Chondrocyte (in vitro differentiated cells): Measurements from ENCODE around the gene SLC44A1. TPM values are rescaled to one million over a fixed set of nuclear protein-coding genes. Genes with fewer than 3 reads are reported as not detected.

Experiments used
- DNase-seq: peaks from one replicate; pipeline ENCODE4 v3.0.0; 2021; ENCODE audit warnings: mixed read lengths, low spot score
- H3K27ac Mint-ChIP-seq: one replicate; pipeline ENCODE4 v1.8.0; 2021; ENCODE audit warnings: mild to moderate bottlenecking, moderate library complexity, mixed read lengths; ENCODE audit not compliant: unreplicated experiment
- H3K27me3 Mint-ChIP-seq: 2 replicates; pipeline ENCODE4 v1.8.0; 2021; ENCODE audit warnings: low read depth, mixed read lengths
- H3K36me3 Mint-ChIP-seq: 2 replicates; pipeline ENCODE4 v1.8.0; 2021; ENCODE audit warnings: low read depth, mixed read lengths
- H3K4me1 Mint-ChIP-seq: 2 replicates; pipeline ENCODE4 v1.8.0; 2021; ENCODE audit warnings: low read depth, mild to moderate bottlenecking, mixed read lengths
- H3K4me3 Mint-ChIP-seq: one replicate; pipeline ENCODE4 v1.8.0; 2021; ENCODE audit warnings: mild to moderate bottlenecking, moderate library complexity, mixed read lengths; ENCODE audit not compliant: unreplicated experiment
- H3K9me3 Mint-ChIP-seq: 2 replicates; pipeline ENCODE4 v1.8.0; 2021; ENCODE audit warnings: low read depth, mixed read lengths
- total RNA-seq: library from RNA; stranded (reverse); gene quantifications from 3 replicates; pipeline ENCODE4 v1.2.1, GENCODE V29; 2021
- TF ChIP-seq, protein P1 (sequence below): fragments of 200-600 bp; sonication (generic); IDR thresholded peaks from 2 replicates; pipeline ENCODE4 v1.5.0; 2021; ENCODE audit warnings: antibody characterized with exemption, mild to moderate bottlenecking, moderate library complexity

Gene SLC44A1
- total RNA-seq, 1 donor from 2014 or later, result 17.1 TPM

DNA sequence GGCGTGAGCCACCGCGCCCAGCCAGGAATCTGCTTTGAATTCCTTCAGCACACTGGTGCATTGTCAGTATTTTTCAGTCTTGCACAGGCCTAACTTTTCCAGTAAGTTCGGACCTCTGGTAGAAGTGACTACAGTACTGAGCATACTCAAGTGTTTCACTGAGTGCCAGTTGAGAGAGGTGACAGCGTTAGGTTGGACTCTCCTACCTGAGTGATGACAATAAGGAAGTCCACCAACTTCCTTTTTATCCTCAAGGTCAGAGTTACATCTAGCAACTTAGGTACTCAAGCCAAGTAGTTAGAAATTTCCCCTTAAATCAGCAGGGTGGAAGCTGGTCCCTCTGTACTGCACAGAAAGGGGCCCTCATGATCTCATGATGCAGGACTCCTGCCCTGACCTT, 177.4 kb downstream of the SLC44A1 start:
- H3K27ac Mint-ChIP-seq, result no peak overlapping the region
- no peaks in the 10 kb centered on the region for H3K9me3 Mint-ChIP-seq

DNA sequence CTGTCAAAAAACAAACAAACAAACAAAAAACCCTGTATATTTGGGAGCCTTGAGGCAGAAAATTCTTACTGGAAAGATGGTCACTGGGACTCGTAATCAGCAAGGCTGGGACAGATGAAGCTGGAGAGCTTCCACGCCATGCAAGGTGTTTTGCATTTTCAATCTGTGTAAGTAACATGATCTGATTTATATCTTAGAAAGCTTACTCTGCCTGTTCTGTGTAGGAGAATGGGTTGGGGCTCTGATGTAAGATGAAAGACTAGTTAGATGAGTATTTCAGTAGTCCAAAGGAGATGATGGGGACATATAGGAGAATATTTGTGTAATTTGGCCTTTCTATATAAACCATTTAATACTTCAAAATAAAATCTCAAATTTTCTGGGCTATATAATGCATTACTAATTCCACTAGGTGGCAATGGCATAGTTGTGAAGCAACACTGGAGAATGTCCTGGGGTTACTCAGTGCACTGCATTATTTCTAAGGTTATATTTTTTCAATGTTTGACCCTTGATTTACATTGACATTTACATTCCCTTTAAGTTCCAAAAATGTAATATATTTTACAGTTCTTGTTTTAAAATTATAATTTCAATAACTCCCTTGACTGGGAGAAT, 181.5 kb downstream of the SLC44A1 start:
- TF ChIP-seq, protein P1, sequence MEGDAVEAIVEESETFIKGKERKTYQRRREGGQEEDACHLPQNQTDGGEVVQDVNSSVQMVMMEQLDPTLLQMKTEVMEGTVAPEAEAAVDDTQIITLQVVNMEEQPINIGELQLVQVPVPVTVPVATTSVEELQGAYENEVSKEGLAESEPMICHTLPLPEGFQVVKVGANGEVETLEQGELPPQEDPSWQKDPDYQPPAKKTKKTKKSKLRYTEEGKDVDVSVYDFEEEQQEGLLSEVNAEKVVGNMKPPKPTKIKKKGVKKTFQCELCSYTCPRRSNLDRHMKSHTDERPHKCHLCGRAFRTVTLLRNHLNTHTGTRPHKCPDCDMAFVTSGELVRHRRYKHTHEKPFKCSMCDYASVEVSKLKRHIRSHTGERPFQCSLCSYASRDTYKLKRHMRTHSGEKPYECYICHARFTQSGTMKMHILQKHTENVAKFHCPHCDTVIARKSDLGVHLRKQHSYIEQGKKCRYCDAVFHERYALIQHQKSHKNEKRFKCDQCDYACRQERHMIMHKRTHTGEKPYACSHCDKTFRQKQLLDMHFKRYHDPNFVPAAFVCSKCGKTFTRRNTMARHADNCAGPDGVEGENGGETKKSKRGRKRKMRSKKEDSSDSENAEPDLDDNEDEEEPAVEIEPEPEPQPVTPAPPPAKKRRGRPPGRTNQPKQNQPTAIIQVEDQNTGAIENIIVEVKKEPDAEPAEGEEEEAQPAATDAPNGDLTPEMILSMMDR, result peak; percentile 84
- H3K27ac Mint-ChIP-seq, result no peak overlapping the region
- no peaks in the 10 kb centered on the region for H3K9me3 Mint-ChIP-seq

More for the DNA sequence above, 177.4 kb downstream of the SLC44A1 start:
- H3K4me1 Mint-ChIP-seq, result no peaks in the 10 kb centered on the region
- TF ChIP-seq, protein P1, result no peak
- H3K36me3 Mint-ChIP-seq, result no peaks in the 10 kb centered on the region
- DNase-seq, result no peak
- H3K27me3 Mint-ChIP-seq, result no peaks in the 10 kb centered on the region
- no peak overlapping the region for H3K4me3 Mint-ChIP-seq

DNA sequence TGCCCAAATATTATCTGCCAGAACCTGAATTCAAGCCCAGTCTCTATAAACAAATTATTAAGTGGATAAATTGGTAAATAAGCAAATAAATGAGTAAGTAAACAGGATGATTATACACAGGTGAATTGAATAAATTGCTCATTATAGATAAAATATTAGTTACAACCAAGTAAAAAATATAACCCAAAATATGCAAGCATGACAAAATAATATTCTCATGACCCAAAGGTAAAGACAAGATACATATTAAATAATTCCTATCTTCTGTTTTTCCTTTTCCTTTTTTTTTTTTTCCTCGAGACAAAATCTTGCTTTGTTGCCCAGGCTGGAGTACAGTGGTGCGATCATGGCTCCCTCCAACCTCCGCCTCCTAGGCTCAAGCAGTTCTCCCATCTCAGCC, 182.2 kb downstream of the SLC44A1 start:
- H3K27ac Mint-ChIP-seq, result no peak overlapping the region
- no peaks in the 10 kb centered on the region for H3K27me3 Mint-ChIP-seq

More for the DNA sequence above, 181.5 kb downstream of the SLC44A1 start:
- Mint-ChIP-seq H3K27me3 (no peaks in the 10 kb centered on the region), H3K36me3 (no peaks in the 10 kb centered on the region), H3K4me3 (no peak overlapping the region), H3K4me1 (no peaks in the 10 kb centered on the region)
- no peak for DNase-seq

DNA sequence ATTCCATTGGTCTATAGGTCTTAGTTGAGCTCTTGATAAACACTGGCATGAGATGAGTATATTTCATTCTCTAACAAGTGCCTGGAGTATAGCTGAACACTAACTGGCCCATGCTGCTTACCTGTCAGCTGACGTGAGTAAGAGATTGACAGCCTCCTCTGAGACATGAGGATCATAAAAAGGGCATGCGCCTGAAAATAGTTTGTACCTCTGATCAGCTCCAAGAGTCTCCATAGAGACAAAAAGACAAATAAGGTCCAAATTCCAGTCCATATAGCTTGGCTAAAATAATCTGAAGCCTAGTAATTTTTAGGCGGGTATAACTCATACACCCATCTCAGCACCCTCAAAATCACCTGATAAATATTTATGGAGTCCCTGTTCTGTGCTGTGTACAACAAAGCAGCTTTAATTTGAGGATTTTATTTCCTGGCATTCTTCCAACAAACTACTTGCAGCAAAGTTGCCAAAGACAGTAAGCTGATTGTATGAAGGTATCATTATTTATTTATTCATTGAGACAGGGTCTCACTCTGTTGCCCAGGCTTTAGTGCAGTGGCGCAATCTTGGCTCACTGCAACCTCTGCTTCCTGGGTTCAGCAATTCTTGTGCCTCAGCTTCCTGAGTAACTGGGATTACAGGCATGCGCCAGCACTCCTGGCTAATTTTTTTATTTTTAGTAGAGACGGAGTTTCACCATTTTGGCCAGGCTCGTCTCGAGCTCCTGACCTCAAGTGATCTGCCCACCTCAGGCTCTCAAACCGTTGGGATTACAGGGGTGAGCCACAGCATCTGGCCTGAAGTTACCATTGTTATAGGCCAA, 187.2 kb downstream of the SLC44A1 start:
- TF ChIP-seq, protein P1, result no peak
- H3K36me3 Mint-ChIP-seq, result no peaks in the 10 kb centered on the region
- DNase-seq, result no peak
- H3K27ac Mint-ChIP-seq, result no peak overlapping the region
- H3K27me3 Mint-ChIP-seq, result no peaks in the 10 kb centered on the region
- no peak overlapping the region for H3K4me3 Mint-ChIP-seq
- H3K9me3 Mint-ChIP-seq, result no peaks in the 10 kb centered on the region
- no peaks in the 10 kb centered on the region for H3K4me1 Mint-ChIP-seq

More for the DNA sequence above, 182.2 kb downstream of the SLC44A1 start:
- TF ChIP-seq, protein P1, result no peak
- Mint-ChIP-seq H3K36me3 (no peaks in the 10 kb centered on the region), H3K4me1 (no peaks in the 10 kb centered on the region), H3K4me3 (no peak overlapping the region), H3K9me3 (no peaks in the 10 kb centered on the region)
- no peak for DNase-seq

DNA sequence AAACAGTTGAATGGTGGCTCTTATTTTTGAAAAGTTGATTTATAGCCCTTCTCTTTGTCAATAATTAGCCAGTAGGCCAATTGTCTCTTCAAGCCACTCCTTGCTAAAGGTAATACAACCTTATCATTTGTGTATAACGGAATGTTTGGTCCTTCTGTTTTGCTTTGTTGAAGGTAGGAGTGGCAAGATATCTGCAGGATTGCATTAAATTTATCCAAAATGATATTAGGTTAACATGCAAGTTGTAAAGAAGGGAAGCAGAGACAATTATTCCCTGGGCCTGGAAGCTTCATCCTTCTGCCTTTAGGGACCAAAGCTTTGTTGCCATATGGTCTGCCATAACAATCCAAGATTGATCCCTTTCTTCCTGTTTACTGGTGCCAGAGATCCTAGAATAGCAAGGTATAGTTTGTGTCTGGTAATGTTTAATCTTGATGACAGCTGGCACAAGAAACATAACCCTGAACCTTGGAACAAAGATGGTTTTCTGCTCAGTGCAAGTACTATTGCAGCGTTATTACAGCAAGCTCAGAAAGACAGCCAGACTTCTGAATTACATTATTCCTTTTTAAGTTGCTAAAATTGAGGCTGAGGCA, 187.9 kb downstream of the SLC44A1 start:
- DNase-seq, result no peak
- Mint-ChIP-seq H3K36me3 (no peaks in the 10 kb centered on the region), H3K27me3 (no peaks in the 10 kb centered on the region), H3K4me3 (no peak overlapping the region), H3K4me1 (no peaks in the 10 kb centered on the region), H3K9me3 (no peaks in the 10 kb centered on the region), H3K27ac (no peak overlapping the region)
- TF ChIP-seq, protein P1, result no peak
